CD4-positive, alpha-beta T cell (primary cell): Measurements from ENCODE around the gene DNAJC17. TPM values are rescaled to one million over a fixed set of nuclear protein-coding genes. Genes with fewer than 3 reads are reported as not detected.

Source experiments
- ATAC-seq: fragments of 200-7000 bp; cut with Tn5 transposase; one replicate; pipeline ENCODE4 v1.10.0; 2022; ENCODE audit warnings: mild to moderate bottlenecking; ENCODE audit not compliant: poor library complexity
- CTCF ChIA-PET: fragments of 350-600 bp; sonication (Branson Sonifier 250); formaldehyde crosslinking; loops from one replicate; lab custom pipeline; 2021; ENCODE audit warnings: antibody characterized with exemption, inconsistent platforms; lab: Charles Lee
- POLR2A ChIA-PET: fragments of 350-600 bp; sonication (Branson Sonifier 250); formaldehyde crosslinking; loops from one replicate; lab custom pipeline; 2021; ENCODE audit warnings: antibody characterized with exemption, inconsistent platforms; lab: Charles Lee
- DNase-seq, 14 experiments: peaks; one replicate each; pipeline ENCODE4 v3.0.0-alpha.2; 2013 to 2020; ENCODE audit warnings: mixed read lengths in 2 of 14
- H3K27ac ChIP-seq, 2 donors: one replicate each; pipeline versions ENCODE4 v1.5.1 to v1.7.0; 2013; ENCODE audit warnings: low read length in 2 of 2, low read depth in 1 of 2, mild to moderate bottlenecking in 1 of 2
- H3K27me3 ChIP-seq, 2 experiments: 1 replicate in 1 of 2; 2 replicates in 1 of 2; pipeline versions ENCODE4 v1.6.1 to v1.7.0; 2013; ENCODE audit warnings: low read length in 2 of 2, control low read depth in 1 of 2, mild to moderate bottlenecking in 1 of 2, moderate library complexity in 1 of 2; ENCODE audit not compliant: insufficient read depth in 2 of 2, control insufficient read depth in 1 of 2
- H3K36me3 ChIP-seq: one replicate; pipeline ENCODE4 v1.6.1; 2013; ENCODE audit warnings: low read length, control low read depth; ENCODE audit not compliant: insufficient read depth
- H3K4me1 ChIP-seq: one replicate; pipeline ENCODE4 v1.6.1; 2013; ENCODE audit warnings: low read length, control low read depth; ENCODE audit not compliant: insufficient read depth
- H3K4me3 ChIP-seq: one replicate; pipeline ENCODE4 v1.5.1; 2013; ENCODE audit warnings: mild to moderate bottlenecking, low read length, moderate library complexity
- H3K9me3 ChIP-seq, 2 experiments: 1 replicate in 1 of 2; 2 replicates in 1 of 2; pipeline versions ENCODE4 v1.6.1 to v1.7.0; 2013; ENCODE audit warnings: low read length in 2 of 2, mild to moderate bottlenecking in 2 of 2, control low read depth in 1 of 2, moderate library complexity in 1 of 2; ENCODE audit not compliant: control insufficient read depth in 1 of 2, insufficient read depth in 1 of 2
- H3K27ac Mint-ChIP-seq: one replicate; pipeline ENCODE4 v1.8.0; 2020; ENCODE audit warnings: mixed read lengths
- H3K27me3 Mint-ChIP-seq: one replicate; pipeline ENCODE4 v1.8.0; 2021; ENCODE audit warnings: mixed read lengths
- H3K36me3 Mint-ChIP-seq: one replicate; pipeline ENCODE4 v1.8.0; 2021; ENCODE audit warnings: low read depth, mixed read lengths
- H3K4me1 Mint-ChIP-seq: one replicate; pipeline ENCODE4 v1.8.0; 2021; ENCODE audit warnings: low read depth, mixed read lengths
- H3K4me3 Mint-ChIP-seq: one replicate; pipeline ENCODE4 v1.8.0; 2020; ENCODE audit warnings: mild to moderate bottlenecking, mixed read lengths
- H3K9me3 Mint-ChIP-seq: one replicate; pipeline ENCODE4 v1.8.0; 2020; ENCODE audit warnings: mixed read lengths
- intact Hi-C, 2 experiments: fragments of 100-400 bp; cut with DNase I in 1 of 2; cut with micrococcal nuclease in 1 of 2; formaldehyde crosslinking; loops; one replicate each; pipeline versions ENCODE4 v1.15.1 to v1.9.0; 2023 to 2025; cut with DNase I, micrococcal nuclease
- total RNA-seq, 174 experiments: library from RNA in 2 of 174; stranded (reverse) in 2 of 174; gene quantifications; one replicate each; pipeline ENCODE4 v1.2.3 and lab custom pipeline; 2021 to 2026
- TF ChIP-seq, protein P1 (sequence below): fragments of 200-600 bp; IDR thresholded peaks from one replicate; pipeline ENCODE4 v1.8.0; 2022; ENCODE audit warnings: antibody characterized with exemption, mild to moderate bottlenecking

Gene DNAJC17
- total RNA-seq, 2 experiments from 2014 or later = 14.4 to 17.9 TPM

DNA sequence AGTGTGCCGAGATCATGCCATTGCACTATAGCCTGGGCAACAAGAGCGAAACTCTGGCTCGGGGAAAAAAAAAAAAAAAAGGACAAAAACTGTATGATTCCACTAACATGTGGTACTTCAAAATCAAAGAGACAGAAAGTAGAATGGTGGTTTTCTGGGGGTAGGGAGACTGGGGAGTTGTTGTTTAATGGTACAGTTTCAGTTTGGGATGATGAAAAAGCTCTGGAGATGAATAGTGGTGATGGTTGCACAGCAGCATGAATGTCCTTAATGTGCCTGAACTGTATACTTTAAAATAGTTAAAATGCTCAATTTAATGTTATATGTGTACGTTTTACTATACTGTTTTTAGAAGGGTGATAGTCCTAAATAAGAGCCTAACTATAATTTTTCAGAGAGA lies 84.9 kb downstream of the DNAJC17 start:
- H3K4me3 Mint-ChIP-seq = no peak overlapping the region
- no peaks in the 10 kb centered on the region for H3K36me3 Mint-ChIP-seq
- Histone ChIP-seq H3K27ac (no peak overlapping the region), H3K4me3 (no peak overlapping the region), H3K4me1 (no peaks in the 10 kb centered on the region), H3K9me3 (no peaks in the 10 kb centered on the region), H3K27me3 (no peaks in the 10 kb centered on the region), H3K36me3 (no peaks in the 10 kb centered on the region)
- DNase-seq (no peak), ATAC-seq (no peak)
- ChIA-PET CTCF (interaction anchor here (0.7 kb wide), 1 partner anchor 525 kb away, joined by 3 read pairs; no protein-coding TSS in a partner anchor), POLR2A (interaction anchor here (1.4 kb wide), 1 partner anchor 28 kb away, joined by 3 read pairs; no protein-coding TSS in a partner anchor)
- no peaks in the 10 kb centered on the region for H3K9me3 Mint-ChIP-seq
- H3K27me3 Mint-ChIP-seq = no peaks in the 10 kb centered on the region
- no peaks in the 10 kb centered on the region for H3K4me1 Mint-ChIP-seq
- intact Hi-C loops = no loop called here
- no peak overlapping the region for H3K27ac Mint-ChIP-seq
- TF ChIP-seq, protein P1, sequence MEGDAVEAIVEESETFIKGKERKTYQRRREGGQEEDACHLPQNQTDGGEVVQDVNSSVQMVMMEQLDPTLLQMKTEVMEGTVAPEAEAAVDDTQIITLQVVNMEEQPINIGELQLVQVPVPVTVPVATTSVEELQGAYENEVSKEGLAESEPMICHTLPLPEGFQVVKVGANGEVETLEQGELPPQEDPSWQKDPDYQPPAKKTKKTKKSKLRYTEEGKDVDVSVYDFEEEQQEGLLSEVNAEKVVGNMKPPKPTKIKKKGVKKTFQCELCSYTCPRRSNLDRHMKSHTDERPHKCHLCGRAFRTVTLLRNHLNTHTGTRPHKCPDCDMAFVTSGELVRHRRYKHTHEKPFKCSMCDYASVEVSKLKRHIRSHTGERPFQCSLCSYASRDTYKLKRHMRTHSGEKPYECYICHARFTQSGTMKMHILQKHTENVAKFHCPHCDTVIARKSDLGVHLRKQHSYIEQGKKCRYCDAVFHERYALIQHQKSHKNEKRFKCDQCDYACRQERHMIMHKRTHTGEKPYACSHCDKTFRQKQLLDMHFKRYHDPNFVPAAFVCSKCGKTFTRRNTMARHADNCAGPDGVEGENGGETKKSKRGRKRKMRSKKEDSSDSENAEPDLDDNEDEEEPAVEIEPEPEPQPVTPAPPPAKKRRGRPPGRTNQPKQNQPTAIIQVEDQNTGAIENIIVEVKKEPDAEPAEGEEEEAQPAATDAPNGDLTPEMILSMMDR = no peak

DNA sequence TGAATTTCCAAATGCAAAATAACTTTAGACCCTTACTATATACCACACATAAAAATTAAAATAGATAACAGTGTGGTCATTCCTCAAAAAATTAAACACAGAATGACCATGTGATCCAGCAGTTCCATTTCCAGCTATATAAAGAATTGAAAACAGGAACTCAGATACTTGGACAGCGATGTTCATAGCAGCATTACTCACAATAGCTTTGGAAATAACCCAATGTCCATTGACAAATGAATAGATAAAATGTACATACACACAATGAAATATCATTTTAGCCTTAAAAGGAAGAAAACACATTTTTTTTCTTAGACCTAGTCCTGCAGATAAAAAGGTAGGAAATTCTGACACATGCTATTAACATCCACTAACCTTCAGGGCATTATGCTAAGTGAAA lies 85.6 kb downstream of the DNAJC17 start:
- Mint-ChIP-seq H3K27me3 (no peaks in the 10 kb centered on the region), H3K4me1 (no peaks in the 10 kb centered on the region), H3K9me3 (no peaks in the 10 kb centered on the region), H3K36me3 (no peaks in the 10 kb centered on the region), H3K4me3 (no peak overlapping the region), H3K27ac (no peak overlapping the region)
- Histone ChIP-seq H3K9me3 (no peaks in the 10 kb centered on the region), H3K4me1 (no peaks in the 10 kb centered on the region), H3K27me3 (no peaks in the 10 kb centered on the region), H3K27ac (no peak overlapping the region), H3K4me3 (no peak overlapping the region), H3K36me3 (no peaks in the 10 kb centered on the region)
- POLR2A ChIA-PET = no interaction called here
- no peak for DNase-seq
- intact Hi-C loops = no loop called here
- CTCF ChIA-PET = interaction anchor here (0.7 kb wide), 1 partner anchor 526 kb away, joined by 3 read pairs; no protein-coding TSS in a partner anchor
- no peak for ATAC-seq
- TF ChIP-seq, protein P1 = no peak

DNA sequence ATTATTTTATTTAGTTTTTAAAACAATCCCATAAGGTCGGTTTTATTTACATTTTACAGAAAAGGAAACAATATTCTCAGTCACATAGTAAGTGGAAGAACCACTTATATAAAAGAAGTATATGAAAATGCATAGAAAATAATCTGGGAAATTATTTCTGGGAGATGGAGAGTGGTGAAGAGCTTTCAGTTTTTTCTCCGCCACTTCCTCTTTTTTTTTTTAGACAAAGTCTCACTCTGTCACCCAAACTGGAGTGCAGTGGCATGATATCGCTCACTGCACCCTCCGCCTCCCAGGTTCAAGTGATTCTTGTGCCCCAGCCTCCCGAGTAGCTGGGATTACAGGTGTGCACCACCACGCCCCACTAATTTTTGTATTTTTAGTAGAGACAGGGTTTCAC lies 91.1 kb downstream of the DNAJC17 start:
- CTCF ChIA-PET = no interaction called here
- no peaks in the 10 kb centered on the region for H3K9me3 ChIP-seq
- Mint-ChIP-seq H3K4me1 (no peaks in the 10 kb centered on the region), H3K36me3 (no peaks in the 10 kb centered on the region), H3K27ac (no peak overlapping the region), H3K27me3 (no peaks in the 10 kb centered on the region), H3K9me3 (no peaks in the 10 kb centered on the region), H3K4me3 (no peak overlapping the region)
- no peaks in the 10 kb centered on the region for H3K36me3 ChIP-seq
- H3K4me3 ChIP-seq = no peak overlapping the region
- no peaks in the 10 kb centered on the region for H3K4me1 ChIP-seq
- intact Hi-C loops = no loop called here
- POLR2A ChIA-PET = no interaction called here
- H3K27ac ChIP-seq = no peak overlapping the region
- DNase-seq = no peak
- ATAC-seq = no peak
- no peaks in the 10 kb centered on the region for H3K27me3 ChIP-seq
- TF ChIP-seq, protein P1 = no peak

Other genes starting within 250 kb of the DNAJC17 start
- 10 to 100 TPM; 20.9 to 21.3 TPM for gene CCDC32, start 242.4 kb downstream of the DNAJC17 start, total RNA-seq
- 10 to 100 TPM; 18.8 to 21.0 TPM for gene RPUSD2, start 238.2 kb downstream of the DNAJC17 start, total RNA-seq
- gene KNL1, start 213.2 kb downstream of the DNAJC17 start, total RNA-seq = under 1 TPM; 0.59 to 0.69 TPM
- 1 to 10 TPM in 1 of 2 experiments, under 1 TPM in 1; 0.64 to 1.5 TPM for gene RAD51, start 112.3 kb downstream of the DNAJC17 start, total RNA-seq
- 10 to 100 TPM; 29.1 to 30.3 TPM for gene RMDN3, start 52.2 kb downstream of the DNAJC17 start, total RNA-seq
- gene GCHFR, start 43.4 kb downstream of the DNAJC17 start, total RNA-seq = 10 to 100 TPM; 13.5 to 14.8 TPM
- gene C15orf62, start 37.5 kb downstream of the DNAJC17 start, total RNA-seq = under 1 TPM; 0.77 to 0.98 TPM
- 10 to 100 TPM; 12.0 to 13.0 TPM for gene ZFYVE19, start 384 bp downstream of the DNAJC17 start, total RNA-seq
- not detected for gene PPP1R14D, start 21.2 kb upstream of the DNAJC17 start, total RNA-seq
- gene SPINT1, start 36.6 kb upstream of the DNAJC17 start, total RNA-seq = 1 to 10 TPM; 1.0 to 1.6 TPM
- under 1 TPM; 0.36 TPM for gene RHOV, start 66.8 kb upstream of the DNAJC17 start, total RNA-seq
- gene VPS18, start 87.0 kb upstream of the DNAJC17 start, total RNA-seq = 10 to 100 TPM; 20.8 to 21.7 TPM
- gene DLL4, start 121.9 kb upstream of the DNAJC17 start, total RNA-seq = under 1 TPM; 0.11 to 0.14 TPM
- under 1 TPM; 0.42 to 0.47 TPM for gene CHAC1, start 146.0 kb upstream of the DNAJC17 start, total RNA-seq